ENCODE data around the gene FLOT2.

The FLOT2 gene

GRCh38 chr17:28875848-28876550 lies 21.5 kb downstream of the FLOT2 start:
- DNase-seq (ENCODE audit: low read depth in 1 of 2, low spot score in 1 of 2), result no peak

- no peak for DNase-seq (ENCODE audit: low read depth in 1 of 2, low spot score in 1 of 2)
These were observed 22.8 kb downstream of the FLOT2 start for GRCh38 chr17:28874750-28875149.

GRCh38 chr17:28873839-28874238 lies 23.7 kb downstream of the FLOT2 start:
- no peak for DNase-seq (ENCODE audit: low read depth in 1 of 2, low spot score in 1 of 2)

DNA sequence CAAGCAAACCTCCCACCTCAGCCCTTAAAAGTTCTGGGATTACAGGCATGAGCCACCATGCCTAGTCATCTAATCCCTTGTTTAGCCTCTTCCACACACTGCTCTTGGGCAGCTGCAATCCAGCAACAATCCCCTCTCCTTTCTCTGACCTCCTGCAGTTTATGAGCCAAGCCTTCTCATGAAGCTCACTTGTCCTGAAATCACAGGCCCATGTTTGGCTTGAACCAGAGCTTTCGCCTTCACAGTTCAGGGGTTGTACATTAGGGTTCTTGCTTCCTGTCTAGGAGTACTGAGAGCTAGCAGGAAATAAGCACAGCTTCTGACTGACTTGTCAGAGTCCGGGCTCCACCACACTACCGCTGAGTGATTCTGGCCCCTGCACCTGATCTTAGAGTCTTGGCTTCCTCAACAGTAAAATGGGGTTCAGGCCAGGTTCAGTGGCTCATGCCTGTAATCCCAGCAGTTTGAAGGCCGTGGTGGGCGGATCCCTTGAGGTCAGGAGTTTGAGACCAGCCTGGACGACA lies 26.4 kb downstream of the FLOT2 start:
- peak in 1 of 2 donors; percentile 13 for DNase-seq (ENCODE audit: low read depth in 1 of 2, low spot score in 1 of 2)

DNA sequence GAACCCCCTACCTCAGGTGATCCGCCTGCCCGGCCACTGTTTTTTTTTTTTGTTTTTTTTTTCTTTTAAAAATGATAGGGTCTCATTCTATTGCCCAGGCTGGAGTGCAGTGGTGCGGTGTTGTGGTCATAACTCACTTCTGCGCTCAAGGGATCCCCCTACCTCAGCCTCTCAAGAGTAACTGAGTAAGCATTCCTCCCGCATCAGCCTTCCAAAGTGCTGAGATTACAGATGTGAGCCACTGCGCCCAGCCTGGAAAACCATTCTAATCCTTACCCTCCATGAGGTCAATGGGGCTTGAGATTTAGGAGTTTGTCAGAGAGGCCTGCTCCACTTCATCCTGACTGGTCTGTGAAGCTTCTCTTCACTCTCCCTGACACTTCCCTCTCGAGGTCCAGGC lies 30.3 kb downstream of the FLOT2 start:
- no peak for DNase-seq (ENCODE audit: low read depth in 1 of 2, low spot score in 1 of 2)

DNA sequence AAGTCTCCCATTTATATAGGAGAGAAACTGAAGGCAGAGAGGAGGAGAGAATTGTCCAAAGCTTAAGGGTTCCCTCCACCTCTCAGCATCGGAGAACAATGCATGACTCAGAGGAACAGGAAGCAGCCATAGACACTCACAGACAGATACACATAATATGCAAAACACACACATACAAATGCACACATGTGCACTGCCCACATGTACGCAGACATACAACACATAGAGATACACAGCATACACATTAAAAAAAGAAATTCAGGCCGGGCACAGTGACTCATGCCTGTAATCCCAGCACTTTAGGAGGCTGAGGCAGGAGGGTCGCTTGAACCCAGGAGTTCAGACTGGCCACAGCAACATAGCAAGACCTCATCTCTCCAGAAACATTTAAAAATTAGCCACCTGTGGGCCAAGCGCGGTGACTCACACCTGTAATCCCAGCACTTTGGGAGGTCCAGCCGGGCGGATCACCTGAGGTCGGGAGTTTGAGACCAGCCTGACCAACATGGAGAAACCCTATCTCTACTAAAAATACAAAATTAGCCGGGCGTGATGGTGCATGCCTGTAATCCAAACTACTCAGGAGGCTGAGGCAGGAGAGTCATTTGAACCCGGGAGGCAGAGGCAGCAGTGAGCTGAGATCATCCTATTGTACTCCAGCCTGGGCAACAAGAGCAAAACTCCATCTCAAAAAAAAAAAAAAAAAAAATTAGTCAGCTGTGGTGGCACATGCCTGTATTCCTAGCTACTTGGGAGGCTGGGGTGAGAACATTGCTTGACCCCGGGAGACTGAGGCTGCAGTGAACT lies 31.4 kb downstream of the FLOT2 start:
- no peak for DNase-seq (ENCODE audit: low read depth in 1 of 2, low spot score in 1 of 2)

- DNase-seq (ENCODE audit: low read depth in 1 of 2, low spot score in 1 of 2), result no peak
These were observed 32.3 kb downstream of the FLOT2 start for GRCh38 chr17:28864991-28865849.

- no peak for DNase-seq (ENCODE audit: low read depth in 1 of 2, low spot score in 1 of 2)
These were observed 33.6 kb downstream of the FLOT2 start for GRCh38 chr17:28863953-28864352.

- DNase-seq (ENCODE audit: low read depth in 1 of 2, low spot score in 1 of 2), result no peak
These were observed 35.0 kb downstream of the FLOT2 start for GRCh38 chr17:28862561-28862960.

- no peak for DNase-seq (ENCODE audit: low read depth in 1 of 2, low spot score in 1 of 2)
These were observed 35.9 kb downstream of the FLOT2 start for GRCh38 chr17:28861393-28862203.

DNA sequence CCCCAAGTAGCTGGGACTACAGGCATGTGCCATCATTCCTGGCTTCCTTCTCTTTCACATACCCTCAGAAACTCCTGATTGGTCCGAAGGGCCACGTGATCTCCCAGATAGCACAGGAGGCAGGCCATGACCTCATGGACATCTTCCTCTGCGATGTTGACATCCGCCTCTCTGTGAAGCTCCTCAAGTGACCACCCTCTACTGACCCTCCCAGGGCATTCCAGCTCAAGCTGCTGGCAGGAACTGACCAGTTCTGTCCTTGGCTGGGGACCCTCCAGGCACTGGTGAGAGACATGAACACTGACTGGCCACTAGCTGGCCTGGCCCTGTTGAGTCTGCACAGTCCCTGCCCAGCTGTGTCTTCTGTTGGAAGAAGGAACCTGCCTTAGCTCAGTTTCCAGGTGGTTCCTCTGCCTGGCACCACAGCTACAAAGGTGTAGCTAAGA lies 37.1 kb downstream of the FLOT2 start:
- DNase-seq (ENCODE audit: low read depth in 1 of 2, low spot score in 1 of 2), result no peak

GRCh38 chr17:28858801-28859355 lies 38.7 kb downstream of the FLOT2 start:
- DNase-seq (ENCODE audit: low read depth in 1 of 2, low spot score in 1 of 2), result no peak

DNA sequence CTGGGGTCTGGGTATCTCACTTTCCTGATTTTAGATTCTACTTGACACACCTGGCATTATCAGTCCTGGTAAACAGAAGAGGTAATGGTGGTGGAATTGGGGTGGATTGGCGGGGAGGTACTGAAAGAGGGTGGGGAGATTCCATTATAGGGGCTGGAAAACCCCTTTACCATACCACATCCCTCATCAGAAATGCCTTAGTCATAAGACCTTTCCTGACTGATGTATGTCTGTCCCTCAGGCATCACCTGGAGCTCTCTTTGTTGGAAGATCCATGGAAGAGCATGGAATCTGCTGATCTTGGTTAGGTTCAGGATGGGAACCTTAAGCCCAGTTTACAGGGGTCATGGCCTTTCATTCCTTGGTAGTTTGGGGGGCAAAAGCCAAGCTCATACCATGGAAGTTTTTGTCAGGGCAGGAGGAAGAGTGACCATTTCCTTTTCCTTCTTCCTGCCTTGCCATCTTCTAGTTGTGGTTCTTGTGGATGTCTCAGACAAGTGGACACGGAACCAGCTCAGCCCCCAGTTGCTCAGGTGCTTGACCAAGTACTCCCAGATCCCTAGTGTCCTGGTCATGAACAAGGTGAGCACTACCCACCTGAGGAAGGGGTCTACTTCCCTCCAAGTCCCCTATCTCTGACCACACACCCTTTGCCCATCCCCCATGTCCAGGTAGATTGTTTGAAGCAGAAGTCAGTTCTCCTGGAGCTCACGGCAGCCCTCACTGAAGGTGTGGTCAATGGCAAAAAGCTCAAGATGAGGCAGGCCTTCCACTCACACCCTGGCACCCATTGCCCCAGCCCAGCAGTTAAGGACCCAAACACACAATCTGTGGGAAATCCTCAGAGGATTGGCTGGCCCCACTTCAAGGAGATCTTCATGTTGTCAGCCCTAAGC lies 39.4 kb downstream of the FLOT2 start:
- no peak for DNase-seq (ENCODE audit: low read depth in 1 of 2, low spot score in 1 of 2)

- DNase-seq (ENCODE audit: low read depth in 1 of 2, low spot score in 1 of 2), result no peak
These were observed 41.4 kb downstream of the FLOT2 start for GRCh38 chr17:28856028-28856574.

GRCh38 chr17:28855336-28855679 lies 42.2 kb downstream of the FLOT2 start:
- DNase-seq (ENCODE audit: low read depth in 1 of 2, low spot score in 1 of 2), result no peak

DNA sequence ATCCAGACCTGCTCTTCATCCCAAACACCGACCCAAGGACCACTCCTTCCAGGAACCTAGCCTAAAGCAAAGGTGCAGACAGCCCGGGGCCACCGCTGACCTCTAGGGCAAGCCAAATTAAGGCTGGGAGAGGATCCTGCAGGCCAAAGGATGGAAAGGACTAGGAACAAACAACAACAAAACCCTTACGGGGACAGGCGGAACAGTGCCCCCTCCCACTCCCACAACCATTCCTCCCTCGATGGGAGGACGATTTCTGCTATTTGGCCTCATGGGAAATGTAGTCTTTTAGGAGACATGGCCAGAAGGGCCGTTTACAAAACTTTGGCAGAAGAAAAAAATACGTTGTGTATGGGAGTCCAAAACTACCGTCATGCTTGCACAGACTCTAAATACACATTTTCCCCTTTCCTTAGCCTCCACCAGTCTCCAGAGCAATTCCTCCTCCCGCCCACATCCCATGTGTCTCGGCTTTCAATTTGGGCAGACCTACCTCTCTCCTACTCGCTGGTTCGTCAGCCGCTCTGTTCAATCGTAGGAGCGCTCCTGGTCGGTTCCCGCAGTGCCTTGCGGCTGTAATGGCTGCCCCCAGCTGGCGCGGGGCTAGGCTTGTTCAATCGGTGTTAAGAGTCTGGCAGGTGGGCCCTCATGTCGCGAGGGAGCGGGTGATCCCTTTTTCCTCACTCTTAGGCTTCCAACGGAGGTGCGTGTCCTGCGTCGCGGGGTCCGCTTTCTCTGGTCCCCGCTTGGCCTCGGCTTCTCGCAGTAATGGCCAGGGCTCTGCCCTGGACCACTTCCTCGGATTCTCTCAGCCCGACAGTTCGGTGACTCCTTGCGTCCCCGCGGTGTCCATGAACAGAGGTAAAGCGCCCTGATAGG lies 42.8 kb downstream of the FLOT2 start, which contains the start of gene ERAL1:
ERAL1 (plus strand) TSS at position 560 of the 879 bp plus-strand sequence; CDS start at position 579, 19 bp downstream.
- peak; percentile 66 to 83 for DNase-seq (ENCODE audit: low read depth in 1 of 2, low spot score in 1 of 2)

DNA sequence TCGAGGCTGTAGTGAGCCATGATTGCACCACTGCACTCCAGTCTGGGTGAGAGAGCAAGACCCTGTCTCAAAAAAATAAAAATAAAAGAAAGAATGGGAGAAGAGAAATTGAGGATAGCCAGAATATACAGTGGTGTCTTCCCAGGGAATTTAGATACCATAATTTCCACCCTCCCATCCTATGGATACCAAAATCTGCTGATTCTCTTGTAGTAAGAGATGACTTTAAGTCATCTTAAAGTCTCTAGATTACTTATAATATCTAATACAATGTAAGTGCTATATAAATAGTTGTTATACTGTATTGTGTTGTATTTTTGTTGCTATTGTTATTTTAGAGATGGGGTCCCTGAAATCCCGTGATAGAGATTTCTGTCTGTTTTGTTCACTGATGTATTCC lies 44.2 kb downstream of the FLOT2 start:
- DNase-seq (ENCODE audit: low read depth in 1 of 2, low spot score in 1 of 2), result no peak

GRCh38 chr17:28849281-28849680 lies 48.3 kb downstream of the FLOT2 start:
- DNase-seq (ENCODE audit: low read depth in 1 of 2, low spot score in 1 of 2), result no peak
